Panc1 (cell line): Measurements from ENCODE around the gene TRIM29. TPM values are rescaled to one million over a fixed set of nuclear protein-coding genes. Genes with fewer than 3 reads are reported as not detected.

Experiments
- ATAC-seq: fragments of 200-7000 bp; cut with Tn5 transposase; 2 replicates; pipeline ENCODE4 v1.9.1; 2020; ENCODE audit warnings: mild to moderate bottlenecking, moderate library complexity
- BruUV-seq: library from RNA; stranded (reverse); fragments of 400-500 nt; replicated peaks from 2 replicates; lab custom pipeline; 2021; lab: Mats Ljungman, UMichigan
- CTCF ChIA-PET: fragments of 300-600 bp; sonication (Branson Sonifier 250); formaldehyde crosslinking; loops from one replicate; lab custom pipeline; 2022; ENCODE audit warnings: antibody characterized with exemption; lab: Charles Lee
- POLR2A ChIA-PET: fragments of 300-600 bp; sonication (Branson Sonifier 250); formaldehyde crosslinking; loops from one replicate; lab custom pipeline; 2022; ENCODE audit warnings: antibody characterized with exemption; lab: Charles Lee
- DNase-seq: peaks from one replicate; pipeline ENCODE4 v3.0.0-alpha.2; 2010; ENCODE audit warnings: low read depth, low spot score
- H3K27ac ChIP-seq: 2 replicates; pipeline ENCODE4 v1.5.1; 2011; ENCODE audit warnings: mild to moderate bottlenecking, low read length, inconsistent platforms
- H3K27me3 ChIP-seq: fragments of 200-500 bp; sonication (Bioruptor generic); 2 replicates; pipeline ENCODE4 v1.6.0; 2014; ENCODE audit warnings: low read length, inconsistent platforms; ENCODE audit not compliant: control insufficient read depth, insufficient read depth
- H3K36me3 ChIP-seq: fragments of 200-500 bp; sonication (Bioruptor generic); 2 replicates; pipeline ENCODE4 v1.5.1; 2014; ENCODE audit warnings: inconsistent platforms, mild to moderate bottlenecking, low read length, moderate library complexity; ENCODE audit not compliant: control insufficient read depth, insufficient read depth
- H3K4me1 ChIP-seq: 2 replicates; pipeline ENCODE4 v1.5.1; 2011; ENCODE audit warnings: inconsistent platforms, mild to moderate bottlenecking, low read length, moderate library complexity; ENCODE audit not compliant: control insufficient read depth, insufficient read depth
- H3K4me3 ChIP-seq, 2 experiments: 2 replicates each; pipeline ENCODE4 v1.5.1; 2011 to 2012; ENCODE audit warnings: low read depth in 2 of 2, low read length in 2 of 2, mild to moderate bottlenecking in 2 of 2, inconsistent platforms in 1 of 2, moderate library complexity in 1 of 2
- H3K9me3 ChIP-seq: fragments of 200-500 bp; sonication (Bioruptor generic); 2 replicates; pipeline ENCODE4 v1.5.1; 2014; ENCODE audit warnings: low read depth, mild to moderate bottlenecking, inconsistent platforms, low read length, moderate library complexity; ENCODE audit not compliant: control insufficient read depth, insufficient read depth
- POLR2AphosphoS5 ChIP-seq: IDR thresholded peaks from 2 replicates; pipeline ENCODE4 v1.6.1; 2012; ENCODE audit warnings: mild to moderate bottlenecking, low read depth, low read length, moderate library complexity
- SIN3A ChIP-seq: IDR thresholded peaks from 2 replicates; pipeline ENCODE4 v1.6.1; 2012; ENCODE audit warnings: low read depth, mild to moderate bottlenecking, low read length, moderate library complexity, borderline replicate concordance; ENCODE audit not compliant: insufficient read depth
- TCF7L2 ChIP-seq: IDR thresholded peaks from 2 replicates; pipeline ENCODE4 v1.6.1; 2011; ENCODE audit warnings: mild to moderate bottlenecking, low read depth, low read length, inconsistent platforms
- in situ Hi-C: cut with HindIII; loops from 2 replicates; pipeline ENCODE4 v1.10.0; 2016; ENCODE audit warnings: low sequenced_read_pairs, low pct_unique_long_range_greater_than_20kb
- intact Hi-C: fragments of 100-400 bp; cut with micrococcal nuclease; formaldehyde crosslinking; loops from one replicate; pipeline ENCODE4 v1.10.0; 2022; ENCODE audit not compliant: unreplicated experiment
- total RNA-seq: library from RNA; stranded (reverse); gene quantifications from one replicate; pipeline ENCODE4 v1.2.1, GENCODE V29; 2021; ENCODE audit not compliant: unreplicated experiment
- TF ChIP-seq, protein P1 (sequence below): fragments of 450-650 bp; IDR thresholded peaks from 2 replicates; pipeline ENCODE4 v1.5.1; 2017; ENCODE audit warnings: mild to moderate bottlenecking
- TF ChIP-seq, protein P2 (sequence below), 2 experiments: IDR thresholded peaks; 2 replicates each; pipeline ENCODE4 v1.6.1; 2011 to 2012; ENCODE audit warnings: low read depth in 2 of 2, control low read depth in 1 of 2, low read length in 1 of 2, mild to moderate bottlenecking in 1 of 2, moderate library complexity in 1 of 2; ENCODE audit not compliant: insufficient read depth in 1 of 2

The TRIM29 gene
- total RNA-seq, 1 experiment from 2014 or later: 0.64 TPM

DNA sequence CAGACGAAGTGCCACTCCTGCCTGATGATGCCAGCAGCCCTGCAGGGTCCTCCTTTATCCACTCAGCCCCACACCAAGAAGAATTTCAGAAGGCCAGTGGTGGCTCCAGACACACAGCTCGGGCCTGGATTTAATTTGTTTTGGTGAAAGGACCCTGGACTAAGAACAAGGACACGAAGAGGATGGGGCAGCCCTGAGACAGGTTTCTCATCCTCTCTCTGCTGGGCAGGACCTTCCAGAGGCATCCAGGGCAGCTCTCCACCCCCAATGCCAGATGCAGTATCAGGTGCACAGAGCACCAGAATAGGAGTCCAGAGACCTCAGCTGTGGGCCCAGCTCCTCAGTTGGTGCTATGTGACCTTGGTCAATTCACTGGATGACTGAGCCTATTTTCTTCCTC, 72.0 kb downstream of the TRIM29 start:
- ATAC-seq (no peak), DNase-seq (no peak)
- no peaks in the 10 kb centered on the region for H3K36me3 ChIP-seq
- H3K4me3 ChIP-seq: no peak overlapping the region
- peaks cover 19% of the 10 kb centered on the region for H3K27me3 ChIP-seq
- H3K9me3 ChIP-seq: no peaks in the 10 kb centered on the region
- POLR2A ChIA-PET: no interaction called here
- intact Hi-C loops (no loop called here), in situ Hi-C loops (no loop called here)
- no TSS peak for BruUV-seq
- no peaks in the 10 kb centered on the region for H3K4me1 ChIP-seq
- H3K27ac ChIP-seq: no peak overlapping the region
- no peak for TF ChIP-seq SIN3A
- no peak for TF ChIP-seq TCF7L2
- no peak for TF ChIP-seq POLR2AphosphoS5
- TF ChIP-seq, protein P1, sequence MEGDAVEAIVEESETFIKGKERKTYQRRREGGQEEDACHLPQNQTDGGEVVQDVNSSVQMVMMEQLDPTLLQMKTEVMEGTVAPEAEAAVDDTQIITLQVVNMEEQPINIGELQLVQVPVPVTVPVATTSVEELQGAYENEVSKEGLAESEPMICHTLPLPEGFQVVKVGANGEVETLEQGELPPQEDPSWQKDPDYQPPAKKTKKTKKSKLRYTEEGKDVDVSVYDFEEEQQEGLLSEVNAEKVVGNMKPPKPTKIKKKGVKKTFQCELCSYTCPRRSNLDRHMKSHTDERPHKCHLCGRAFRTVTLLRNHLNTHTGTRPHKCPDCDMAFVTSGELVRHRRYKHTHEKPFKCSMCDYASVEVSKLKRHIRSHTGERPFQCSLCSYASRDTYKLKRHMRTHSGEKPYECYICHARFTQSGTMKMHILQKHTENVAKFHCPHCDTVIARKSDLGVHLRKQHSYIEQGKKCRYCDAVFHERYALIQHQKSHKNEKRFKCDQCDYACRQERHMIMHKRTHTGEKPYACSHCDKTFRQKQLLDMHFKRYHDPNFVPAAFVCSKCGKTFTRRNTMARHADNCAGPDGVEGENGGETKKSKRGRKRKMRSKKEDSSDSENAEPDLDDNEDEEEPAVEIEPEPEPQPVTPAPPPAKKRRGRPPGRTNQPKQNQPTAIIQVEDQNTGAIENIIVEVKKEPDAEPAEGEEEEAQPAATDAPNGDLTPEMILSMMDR: no peak
- TF ChIP-seq, protein P2, sequence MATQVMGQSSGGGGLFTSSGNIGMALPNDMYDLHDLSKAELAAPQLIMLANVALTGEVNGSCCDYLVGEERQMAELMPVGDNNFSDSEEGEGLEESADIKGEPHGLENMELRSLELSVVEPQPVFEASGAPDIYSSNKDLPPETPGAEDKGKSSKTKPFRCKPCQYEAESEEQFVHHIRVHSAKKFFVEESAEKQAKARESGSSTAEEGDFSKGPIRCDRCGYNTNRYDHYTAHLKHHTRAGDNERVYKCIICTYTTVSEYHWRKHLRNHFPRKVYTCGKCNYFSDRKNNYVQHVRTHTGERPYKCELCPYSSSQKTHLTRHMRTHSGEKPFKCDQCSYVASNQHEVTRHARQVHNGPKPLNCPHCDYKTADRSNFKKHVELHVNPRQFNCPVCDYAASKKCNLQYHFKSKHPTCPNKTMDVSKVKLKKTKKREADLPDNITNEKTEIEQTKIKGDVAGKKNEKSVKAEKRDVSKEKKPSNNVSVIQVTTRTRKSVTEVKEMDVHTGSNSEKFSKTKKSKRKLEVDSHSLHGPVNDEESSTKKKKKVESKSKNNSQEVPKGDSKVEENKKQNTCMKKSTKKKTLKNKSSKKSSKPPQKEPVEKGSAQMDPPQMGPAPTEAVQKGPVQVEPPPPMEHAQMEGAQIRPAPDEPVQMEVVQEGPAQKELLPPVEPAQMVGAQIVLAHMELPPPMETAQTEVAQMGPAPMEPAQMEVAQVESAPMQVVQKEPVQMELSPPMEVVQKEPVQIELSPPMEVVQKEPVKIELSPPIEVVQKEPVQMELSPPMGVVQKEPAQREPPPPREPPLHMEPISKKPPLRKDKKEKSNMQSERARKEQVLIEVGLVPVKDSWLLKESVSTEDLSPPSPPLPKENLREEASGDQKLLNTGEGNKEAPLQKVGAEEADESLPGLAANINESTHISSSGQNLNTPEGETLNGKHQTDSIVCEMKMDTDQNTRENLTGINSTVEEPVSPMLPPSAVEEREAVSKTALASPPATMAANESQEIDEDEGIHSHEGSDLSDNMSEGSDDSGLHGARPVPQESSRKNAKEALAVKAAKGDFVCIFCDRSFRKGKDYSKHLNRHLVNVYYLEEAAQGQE (IDR thresholded peaks at IDR 0.05; ENCODE audit: insufficient read depth in 1 of 2, low read depth in 2 of 2, low read length in 1 of 2): no peak
- CTCF ChIA-PET: no interaction called here

DNA sequence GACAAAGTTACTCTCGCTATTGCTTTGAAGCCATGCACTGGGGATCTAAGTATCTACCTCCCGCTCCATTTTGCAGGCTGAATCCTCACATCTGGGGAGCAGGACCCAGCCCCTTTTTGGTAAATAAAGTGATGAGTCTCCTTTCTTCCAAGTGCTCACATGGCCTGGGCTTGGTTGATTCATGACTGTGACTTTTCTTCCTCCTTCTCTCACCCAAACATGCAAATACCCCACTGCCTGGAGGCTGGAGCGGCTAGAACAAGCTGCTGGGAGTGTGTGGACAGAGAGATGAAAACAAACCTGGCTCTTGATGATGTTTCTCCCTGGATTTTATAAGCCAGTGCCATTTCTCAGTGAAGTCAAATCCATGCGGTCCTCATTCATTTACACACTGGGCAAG, 72.7 kb downstream of the TRIM29 start:
- ATAC-seq: no peak
- Histone ChIP-seq H3K4me3 (no peak overlapping the region), H3K9me3 (no peaks in the 10 kb centered on the region), H3K27ac (no peak overlapping the region), H3K4me1 (no peaks in the 10 kb centered on the region), H3K27me3 (peaks cover 20% of the 10 kb centered on the region), H3K36me3 (no peaks in the 10 kb centered on the region)
- intact Hi-C loops (no loop called here), in situ Hi-C loops (no loop called here)
- POLR2A ChIA-PET: no interaction called here
- CTCF ChIA-PET: no interaction called here
- BruUV-seq: no TSS peak
- DNase-seq: no peak
- TF ChIP-seq POLR2AphosphoS5: no peak
- no peak for TF ChIP-seq TCF7L2
- TF ChIP-seq, protein P2 (IDR thresholded peaks at IDR 0.05; ENCODE audit: insufficient read depth in 1 of 2, low read depth in 2 of 2, low read length in 1 of 2): no peak
- TF ChIP-seq, protein P1: no peak
- no peak for TF ChIP-seq SIN3A
